B cell (primary cell): ENCODE measurements around the gene ELK4. TPM values are rescaled to one million over a fixed set of nuclear protein-coding genes. Genes with fewer than 3 reads are reported as not detected.

Experiments used
- ATAC-seq: fragments of 200-7000 bp; cut with Tn5 transposase; one replicate; pipeline ENCODE4 v1.10.0; 2021; ENCODE audit warnings: low read depth, mild to moderate bottlenecking, moderate number of reproducible peaks, moderate library complexity
- CTCF ChIA-PET: fragments of 350-600 bp; sonication (Branson Sonifier 250); formaldehyde crosslinking; loops from one replicate; lab custom pipeline; 2021; ENCODE audit warnings: antibody characterized with exemption, inconsistent platforms; lab: Charles Lee
- POLR2A ChIA-PET: fragments of 350-600 bp; sonication (Branson Sonifier 250); formaldehyde crosslinking; loops from one replicate; lab custom pipeline; 2021; ENCODE audit warnings: antibody characterized with exemption; lab: Charles Lee
- DNase-seq: peaks from one replicate; pipeline ENCODE4 v3.0.0; 2013
- H2AFZ ChIP-seq: 2 replicates; pipeline ENCODE4 v1.6.1; 2012; ENCODE audit warnings: mild to moderate bottlenecking, low read depth, low read length; ENCODE audit not compliant: insufficient read depth, poor library complexity, severe bottlenecking
- H3K27ac ChIP-seq, 2 donors: 1 replicate in 1 of 2; 2 replicates in 1 of 2; pipeline ENCODE4 v1.5.1; 2012 to 2013; ENCODE audit warnings: low read length in 2 of 2, mild to moderate bottlenecking in 2 of 2, moderate library complexity in 1 of 2
- H3K27me3 ChIP-seq, 4 experiments: fragments of 200-600 bp in 1 of 4; sonication (generic) in 1 of 4; replicated peaks in 1 of 4; 1 replicate in 2 of 4; 2 replicates in 2 of 4; pipeline versions ENCODE4 v1.6.1 to v1.7.0; 2013 to 2016; ENCODE audit warnings: low read length in 3 of 4, mild to moderate bottlenecking in 2 of 4, mixed read lengths in 1 of 4, moderate library complexity in 1 of 4; ENCODE audit not compliant: insufficient read depth in 4 of 4, control insufficient read depth in 3 of 4; ENCODE audit errors: control extremely low read depth in 1 of 4
- H3K36me3 ChIP-seq, 2 experiments: replicated peaks in 1 of 2; 1 replicate in 1 of 2; 2 replicates in 1 of 2; pipeline versions ENCODE4 v1.6.1 to v1.7.1; 2013; ENCODE audit warnings: low read length in 1 of 2; ENCODE audit not compliant: insufficient read depth in 2 of 2, control insufficient read depth in 1 of 2; ENCODE audit errors: control extremely low read depth in 1 of 2, extremely low read depth in 1 of 2
- H3K4me1 ChIP-seq, 2 donors: fragments of 200-600 bp in 1 of 2; sonication (generic) in 1 of 2; 1 replicate in 1 of 2; 2 replicates in 1 of 2; pipeline versions ENCODE4 v1.5.1 to v1.6.1; 2013 to 2017; ENCODE audit warnings: low read length in 2 of 2; ENCODE audit not compliant: control insufficient read depth in 2 of 2, insufficient read depth in 2 of 2
- H3K4me2 ChIP-seq: replicated peaks from 2 replicates; pipeline ENCODE3; 2012; ENCODE audit warnings: mild to moderate bottlenecking, low read depth, low read length; ENCODE audit not compliant: poor library complexity, severe bottlenecking
- H3K4me3 ChIP-seq, 5 experiments: fragments of 200-600 bp in 1 of 5; sonication (generic) in 1 of 5; 1 replicate in 3 of 5; 2 replicates in 2 of 5; pipeline versions ENCODE4 v1.5.1 to v1.7.0; 2011 to 2016; ENCODE audit warnings: low read length in 4 of 5, mild to moderate bottlenecking in 4 of 5, low read depth in 2 of 5, control low read depth in 1 of 5, moderate library complexity in 1 of 5; ENCODE audit not compliant: insufficient read depth in 1 of 5; ENCODE audit errors: control extremely low read depth in 1 of 5, extremely low read depth in 1 of 5
- H3K79me2 ChIP-seq: fragments of 200-600 bp; sonication (generic); one replicate; pipeline ENCODE4 v1.6.0; 2016; ENCODE audit warnings: low read length; ENCODE audit not compliant: control insufficient read depth, insufficient read depth
- H3K9ac ChIP-seq: fragments of 200-600 bp; sonication (generic); 2 replicates; pipeline ENCODE4 v1.6.1; 2017; ENCODE audit warnings: mild to moderate bottlenecking, low read length, moderate library complexity
- H3K9me3 ChIP-seq, 3 donors: one replicate each; pipeline versions ENCODE4 v1.6.1 to v1.7.1; 2013; ENCODE audit warnings: low read length in 2 of 3; ENCODE audit not compliant: control insufficient read depth in 2 of 3, insufficient read depth in 1 of 3; ENCODE audit errors: control extremely low read depth in 1 of 3
- H4K20me1 ChIP-seq: 2 replicates; pipeline ENCODE4 v1.6.0; 2012; ENCODE audit warnings: mild to moderate bottlenecking, low read length; ENCODE audit not compliant: insufficient read depth, control insufficient read depth, poor library complexity, severe bottlenecking
- H3K27ac Mint-ChIP-seq: one replicate; pipeline ENCODE4 v1.8.0; 2021; ENCODE audit warnings: mixed read lengths
- H3K27me3 Mint-ChIP-seq: one replicate; pipeline ENCODE4 v1.8.0; 2021; ENCODE audit warnings: mixed read lengths
- H3K4me1 Mint-ChIP-seq: one replicate; pipeline ENCODE4 v1.8.0; 2021; ENCODE audit warnings: mixed read lengths
- H3K4me3 Mint-ChIP-seq: one replicate; pipeline ENCODE4 v1.8.0; 2021; ENCODE audit warnings: mixed read lengths
- H3K9me3 Mint-ChIP-seq: one replicate; pipeline ENCODE4 v1.8.0; 2022; ENCODE audit warnings: mixed read lengths; ENCODE audit not compliant: insufficient read depth
- CTCF ChIP-seq: fragments of 200-600 bp; IDR thresholded peaks from one replicate; pipeline ENCODE4 v1.8.0; 2022; ENCODE audit warnings: antibody characterized with exemption, mild to moderate bottlenecking
- EZH2 ChIP-seq: IDR thresholded peaks from 2 replicates; pipeline ENCODE4 v1.6.1; 2012; ENCODE audit warnings: borderline replicate concordance, low read depth, mild to moderate bottlenecking, moderate library complexity, low read length; ENCODE audit not compliant: insufficient read depth, poor library complexity, severe bottlenecking
- WGBS: methylation state at CpG from one replicate; pipeline ENCODE4 v1.1.5; 2013; ENCODE audit warnings: missing lambda C conversion rate; ENCODE audit not compliant: insufficient coverage; 5-methylcytosine and 5-hydroxymethylcytosine counted together
- intact Hi-C: fragments of 100-400 bp; cut with micrococcal nuclease; formaldehyde crosslinking; loops from one replicate; pipeline ENCODE4 v1.10.0; 2022
- polyA plus RNA-seq: library from polyadenylated mRNA; depleted of rRNA; stranded (reverse); fragments of >200 nt; gene quantifications from 2 replicates; pipeline ENCODE4 v1.2.3, GENCODE V29; 2012
- total RNA-seq, 2 donors: library from RNA; stranded (reverse); fragments of 120-200 nt in 1 of 2; gene quantifications; 1 replicate in 1 of 2; 2 replicates in 1 of 2; pipeline versions ENCODE4 v1.2.3 to v1.2.4, GENCODE V29; 2013 to 2022

Gene ELK4
- total and polyA plus RNA-seq, 2 donors (not counting 1 experiment from before 2014, with no cell fraction given): 11.0 to 151 TPM

- Histone ChIP-seq H3K79me2 (peaks cover 13% of the 10 kb centered on the region), H4K20me1 (no peaks in the 10 kb centered on the region), H3K4me3 (no peak overlapping the region), H3K9ac (no peak overlapping the region), H3K36me3 (peaks cover 3 to 28% of the 10 kb centered on the region in 2 experiments), H3K4me2 (no peak overlapping the region), H3K27me3 (no peaks in the 10 kb centered on the region), H3K9me3 (no peaks in the 10 kb centered on the region), H3K4me1 (peaks cover 43 to 50% of the 10 kb centered on the region in 2 donors), H3K27ac (peak overlapping the region in 1 of 2 donors; percentile 72), H2AFZ (no peak overlapping the region)
- Mint-ChIP-seq H3K9me3 (no peaks in the 10 kb centered on the region), H3K27me3 (no peaks in the 10 kb centered on the region), H3K4me1 (peaks cover 44% of the 10 kb centered on the region), H3K27ac (peak overlapping the region; percentile 84), H3K4me3 (no peak overlapping the region)
- DNase-seq: no peak
- no peak for ATAC-seq
- WGBS: 100% methylated on average over 3 of the region's 3 CpGs
- ChIA-PET CTCF (interaction anchor here (1.3 to 15.5 kb wide), 3 partner anchors 34 to 261 kb away, joined by 4 to 658 read pairs (median 287); partner anchors contain the start of gene ELK4), POLR2A (interaction anchor here (7.8 kb wide), 1 partner anchor 35 kb away, joined by 65 read pairs; the partner anchor contains the start of gene ELK4)
- intact Hi-C loops: no loop called here
- no peak for TF ChIP-seq EZH2
- no peak for TF ChIP-seq CTCF
Measured at GRCh38 chr1:205596876-205597275, 34.9 kb downstream of the ELK4 start.

DNA sequence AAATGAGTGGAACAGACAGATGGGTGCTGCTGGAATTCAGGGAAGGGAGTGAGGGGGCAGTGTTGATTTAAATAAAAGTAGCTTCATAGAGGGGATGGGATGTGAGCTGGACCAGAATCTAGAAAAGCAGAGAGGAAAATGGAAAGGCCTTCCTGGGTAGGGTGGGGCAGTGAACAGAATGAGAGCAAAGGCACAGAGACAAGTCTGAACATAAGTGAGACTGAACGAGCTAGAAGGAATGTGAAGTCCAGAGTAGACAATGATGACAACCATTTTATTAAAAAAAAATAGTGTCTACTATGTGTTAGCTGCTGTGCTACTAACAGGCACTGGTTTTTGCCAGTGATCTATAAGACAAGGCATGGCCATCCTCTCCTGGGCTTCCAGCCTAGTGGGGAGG lies 36.0 kb downstream of the ELK4 start:
- peaks cover 3 to 26% of the 10 kb centered on the region in 2 experiments for H3K36me3 ChIP-seq
- peak overlapping the region in 1 of 2 donors; percentile 72 for H3K27ac ChIP-seq
- Mint-ChIP-seq H3K4me3 (no peak overlapping the region), H3K9me3 (no peaks in the 10 kb centered on the region), H3K27ac (peak overlapping the region; percentile 85), H3K27me3 (no peaks in the 10 kb centered on the region), H3K4me1 (peaks cover 48% of the 10 kb centered on the region)
- H3K27me3 ChIP-seq: no peaks in the 10 kb centered on the region
- intact Hi-C loops: loop anchor here (2.0 kb wide), 1 partner anchor 13 kb away; no protein-coding TSS in a partner anchor
- H4K20me1 ChIP-seq: no peaks in the 10 kb centered on the region
- peaks cover 47 to 56% of the 10 kb centered on the region in 2 donors for H3K4me1 ChIP-seq
- DNase-seq (no peak), ATAC-seq (no peak)
- no peaks in the 10 kb centered on the region for H3K9me3 ChIP-seq
- POLR2A ChIA-PET: interaction anchor here (0.6 to 7.8 kb wide), 2 partner anchors 8 to 36 kb away, joined by 7 to 65 read pairs; partner anchors contain the start of gene ELK4
- H3K79me2 ChIP-seq: peaks cover 17% of the 10 kb centered on the region
- no peak overlapping the region for H3K9ac ChIP-seq
- TF ChIP-seq EZH2 (no peak), CTCF (no peak)
- CTCF ChIA-PET: interaction anchor here (0.6 to 15.5 kb wide), 8 partner anchors 35 to 271 kb away, joined by 3 to 658 read pairs (median 5); partner anchors contain the start of gene ELK4
- no peak overlapping the region for H3K4me3 ChIP-seq
- H2AFZ ChIP-seq: no peak overlapping the region
- WGBS: no CpG with 5 or more reads among the region's 1 CpG
- H3K4me2 ChIP-seq: peak overlapping the region; percentile 48
